Esophagus mucosa (tissue), 1 donor: ENCODE data around the gene SMAD5. TPM values are rescaled to one million over a fixed set of nuclear protein-coding genes. Genes with fewer than 3 reads are reported as not detected.
A peak's percentile ranks its signal among the peaks of the same experiment; 100 is the strongest.

ENCODE experiments used
- ATAC-seq: fragments of 200-7000 bp; cut with Tn5 transposase; one replicate; pipeline ENCODE4 v1.9.1; 2020
- total RNA-seq: library from RNA; stranded (reverse); gene quantifications from one replicate; pipeline ENCODE4 v1.2.4, GENCODE V29; 2023
- donor health status: DM: yes; HTN: yes; CAD: no.

The SMAD5 gene
- total RNA-seq, result 46.8 TPM

- peak; percentile 95 for ATAC-seq
Observed at GRCh38 chr5:136132557-136133221, at the start of gene SMAD5. TSS of gene SMAD5 (plus strand) at chr5:136132845. CDS start at chr5:136153761, 20,916 bp downstream.

- no peak for ATAC-seq
Observed at GRCh38 chr5:136084698-136085097, 47.9 kb upstream of the SMAD5 start.

DNA sequence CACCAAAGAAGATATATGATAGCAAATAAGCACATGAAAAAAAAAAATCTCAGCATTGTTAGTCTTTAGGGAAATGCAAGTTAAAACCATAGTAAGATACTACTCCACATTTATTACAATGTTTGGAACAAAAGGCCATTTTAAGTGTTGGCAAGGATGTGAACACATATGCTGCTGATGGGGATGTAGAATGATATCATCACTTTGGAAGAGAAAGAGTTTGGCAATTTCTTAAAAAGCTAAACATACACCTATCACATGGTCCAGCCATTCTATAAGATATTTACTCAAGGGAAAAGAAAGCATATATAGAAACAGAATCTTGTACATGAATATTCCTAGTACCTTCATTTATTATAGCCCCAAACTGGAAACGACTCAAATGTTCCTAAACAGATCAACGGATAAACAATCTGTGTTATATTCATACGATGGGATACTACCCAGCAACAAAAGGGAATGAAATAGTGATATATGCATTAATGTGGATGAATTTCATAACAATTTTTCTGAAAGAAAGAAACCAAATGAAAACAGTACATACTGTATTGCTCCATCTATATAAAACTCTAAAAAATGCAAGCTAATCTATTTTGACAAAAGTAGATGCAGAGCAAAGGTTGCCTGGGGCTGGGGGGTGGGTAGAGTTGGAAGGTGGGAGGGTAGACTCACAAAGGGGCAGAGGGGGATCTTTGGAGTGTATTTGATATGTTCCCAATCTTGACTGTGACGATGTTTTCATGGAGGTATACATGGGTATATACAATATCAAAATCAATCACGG, 45.7 kb upstream of the SMAD5 start:
- no peak for ATAC-seq

DNA sequence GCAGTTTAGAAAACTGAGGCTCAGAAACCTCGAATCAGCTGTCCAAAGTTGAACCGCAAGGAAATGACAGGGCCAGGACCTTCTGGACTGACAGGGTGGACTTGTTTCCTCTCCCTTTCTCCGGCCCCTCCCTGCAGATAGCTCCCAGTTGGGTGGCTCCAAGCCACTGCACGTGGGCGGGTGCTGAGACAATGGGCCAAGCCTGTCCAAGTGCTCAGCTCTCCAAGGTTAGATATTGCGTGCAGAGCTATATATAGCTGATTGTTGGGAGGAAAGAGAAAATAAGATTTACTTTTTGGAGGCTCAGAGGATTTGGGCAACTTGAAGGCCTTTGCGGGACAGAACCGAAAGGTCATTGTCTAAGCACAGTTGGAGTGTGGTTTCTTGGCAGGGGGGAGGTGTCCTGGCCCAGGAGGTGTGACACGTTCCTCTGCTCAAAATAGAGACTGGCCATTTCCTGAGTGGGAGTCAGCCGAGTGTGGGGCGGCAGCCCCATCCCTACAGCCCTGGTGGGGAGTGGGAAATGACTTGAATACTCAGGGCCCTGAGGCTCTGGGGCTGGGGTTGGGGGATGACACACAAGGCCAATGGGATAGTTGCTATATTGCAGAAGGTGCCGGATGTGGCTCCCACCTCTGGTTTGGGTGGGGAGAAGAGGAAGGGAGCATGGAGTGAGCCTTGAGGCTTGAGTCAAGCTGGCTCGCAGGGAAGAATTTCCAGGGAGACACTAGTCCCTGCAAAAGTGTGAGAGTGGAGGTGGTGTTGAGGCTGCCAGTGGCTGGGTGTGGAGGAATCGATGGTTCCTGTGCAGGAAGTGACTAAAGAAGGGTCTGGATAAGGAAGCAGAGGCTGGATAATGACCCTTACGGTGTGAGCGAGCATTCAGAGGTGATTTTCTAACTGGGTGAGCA, 44.4 kb upstream of the SMAD5 start:
- ATAC-seq, result peak; percentile 99

- no peak for ATAC-seq
Observed at GRCh38 chr5:136089791-136090190, 42.9 kb upstream of the SMAD5 start.

- no peak for ATAC-seq
Observed at GRCh38 chr5:136090319-136090718, 42.3 kb upstream of the SMAD5 start.

DNA sequence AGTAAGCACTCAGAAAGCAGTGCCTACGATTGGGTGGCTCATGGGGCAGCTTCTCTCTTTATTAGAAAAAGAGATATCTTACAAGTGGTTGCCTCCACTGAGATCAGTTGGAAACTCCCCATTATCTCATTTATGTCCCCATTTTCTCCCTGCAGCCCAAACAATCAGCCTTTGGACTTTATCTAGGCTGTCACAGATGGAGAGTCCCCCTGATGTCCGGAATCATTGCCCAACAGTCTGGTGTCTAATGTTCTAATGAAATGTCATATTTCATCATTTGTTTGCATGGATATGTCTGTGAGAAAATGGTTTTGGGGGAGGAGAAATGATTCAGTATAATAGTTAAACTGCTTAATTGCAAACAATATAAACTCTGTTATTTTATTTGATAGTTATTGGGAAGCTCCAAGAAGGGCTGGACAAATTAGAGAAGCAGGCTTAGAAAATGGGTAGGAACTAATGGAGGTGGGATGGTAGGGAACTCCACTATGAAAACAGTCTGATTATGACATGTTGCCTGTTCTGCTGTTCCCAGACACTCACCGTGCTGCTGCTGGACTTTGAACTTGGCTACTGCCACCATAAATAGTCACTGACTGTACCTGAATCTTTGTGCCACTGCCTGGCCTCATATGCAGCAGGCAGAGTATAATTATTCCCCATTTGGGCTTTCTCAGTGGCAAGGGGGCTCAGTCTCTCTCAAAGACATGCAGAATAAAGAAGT, 38.3 kb upstream of the SMAD5 start:
- no peak for ATAC-seq

- peak; percentile 28 for ATAC-seq
Observed at GRCh38 chr5:136094913-136095641, 37.6 kb upstream of the SMAD5 start.

- no peak for ATAC-seq
Observed at GRCh38 chr5:136098176-136098575, 34.5 kb upstream of the SMAD5 start.

GRCh38 chr5:136099870-136100269, 32.8 kb upstream of the SMAD5 start:
- ATAC-seq, result no peak

- ATAC-seq, result no peak
Observed at GRCh38 chr5:136101884-136102283, 30.8 kb upstream of the SMAD5 start.

- no peak for ATAC-seq
Observed at GRCh38 chr5:136103118-136103517, 29.5 kb upstream of the SMAD5 start.

DNA sequence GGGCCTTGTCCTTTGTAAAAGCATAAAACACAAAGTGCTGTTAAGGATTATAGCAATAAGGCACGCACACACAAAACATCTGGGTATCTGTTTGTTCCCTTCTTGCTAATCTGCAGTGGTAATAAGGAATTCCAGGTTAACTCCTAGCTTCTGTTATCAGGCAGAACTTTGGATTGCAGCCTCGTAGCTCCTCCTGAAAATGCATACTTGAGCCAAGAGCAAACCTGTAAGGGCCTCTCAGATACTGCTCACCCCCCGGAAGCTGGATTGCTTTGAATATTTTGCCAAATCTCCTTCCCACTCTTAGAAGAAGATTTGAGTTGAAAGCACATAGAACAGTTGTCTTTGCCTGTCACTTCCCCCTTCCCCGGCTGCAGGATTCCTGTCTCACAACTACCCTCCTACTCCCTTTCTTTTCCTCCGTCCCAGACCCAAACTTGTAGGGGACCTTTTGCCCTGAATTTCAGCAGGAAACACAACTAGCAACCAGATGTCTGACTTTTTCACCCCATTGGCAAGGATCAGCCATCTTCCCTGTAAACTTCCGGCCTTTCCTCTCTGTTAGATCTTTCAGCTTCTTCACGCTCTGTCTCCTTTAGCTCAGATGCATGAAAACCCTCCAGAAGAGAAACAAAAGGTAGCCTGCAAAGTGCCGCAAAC, 28.2 kb upstream of the SMAD5 start:
- ATAC-seq, result no peak

DNA sequence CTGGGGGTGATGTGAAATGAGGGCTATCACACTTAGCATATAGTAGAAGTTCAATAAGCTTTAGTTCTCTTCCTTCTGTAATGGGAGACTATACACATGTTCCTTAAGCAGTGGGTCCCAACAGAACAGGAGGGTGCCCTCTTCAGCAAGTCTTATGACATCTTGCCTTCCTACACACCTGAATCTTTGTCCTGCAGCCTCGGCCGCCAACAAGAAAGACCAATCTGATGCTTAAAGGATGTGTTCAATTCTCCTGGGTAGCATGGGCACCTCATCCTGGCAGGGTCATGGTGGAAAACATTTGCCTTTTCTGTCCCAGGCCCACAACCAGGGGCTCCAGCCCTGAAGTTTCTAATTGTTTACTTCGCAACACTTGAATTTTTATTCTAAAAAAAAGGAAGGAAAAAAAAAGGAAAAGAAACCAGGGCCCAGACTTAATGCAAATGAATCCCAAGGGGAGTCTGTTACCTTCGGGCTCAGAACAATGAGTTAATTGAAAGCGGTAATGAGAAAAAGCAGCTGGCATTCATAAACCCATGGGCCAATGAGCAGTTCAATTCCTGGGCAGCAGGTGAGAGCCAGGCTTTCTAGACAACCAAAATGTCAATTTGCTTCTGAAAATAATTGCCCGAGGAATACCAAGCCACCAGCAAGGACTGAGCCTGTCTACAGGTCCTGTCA, 26.2 kb upstream of the SMAD5 start:
- ATAC-seq, result no peak

DNA sequence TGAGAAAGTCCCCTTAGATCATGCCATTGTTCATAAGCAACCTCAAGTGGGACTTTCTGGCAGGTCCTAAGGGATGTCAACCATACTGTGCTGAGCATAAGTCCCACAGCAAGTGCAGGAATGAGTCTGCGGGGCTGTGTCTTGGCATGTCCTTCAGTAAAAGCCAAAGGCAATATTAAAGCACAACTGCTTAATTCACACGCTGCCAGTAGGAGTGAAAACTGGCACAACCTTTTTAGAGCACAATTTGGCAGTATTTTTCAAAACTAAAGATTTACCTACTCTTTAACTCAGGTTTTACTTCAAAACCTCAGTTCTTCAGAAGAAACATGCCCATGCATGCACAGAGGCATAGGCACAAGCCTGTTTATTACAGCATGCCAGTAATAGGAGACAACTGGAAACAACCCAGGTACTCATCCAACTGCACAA, 24.4 kb upstream of the SMAD5 start:
- peak; percentile 81 for ATAC-seq

- no peak for ATAC-seq
Observed at GRCh38 chr5:136108766-136109165, 23.9 kb upstream of the SMAD5 start.

- ATAC-seq, result no peak
Observed at GRCh38 chr5:136109453-136110135, 23.1 kb upstream of the SMAD5 start.

- ATAC-seq, result no peak
Observed at GRCh38 chr5:136113606-136114005, 19.0 kb upstream of the SMAD5 start.

DNA sequence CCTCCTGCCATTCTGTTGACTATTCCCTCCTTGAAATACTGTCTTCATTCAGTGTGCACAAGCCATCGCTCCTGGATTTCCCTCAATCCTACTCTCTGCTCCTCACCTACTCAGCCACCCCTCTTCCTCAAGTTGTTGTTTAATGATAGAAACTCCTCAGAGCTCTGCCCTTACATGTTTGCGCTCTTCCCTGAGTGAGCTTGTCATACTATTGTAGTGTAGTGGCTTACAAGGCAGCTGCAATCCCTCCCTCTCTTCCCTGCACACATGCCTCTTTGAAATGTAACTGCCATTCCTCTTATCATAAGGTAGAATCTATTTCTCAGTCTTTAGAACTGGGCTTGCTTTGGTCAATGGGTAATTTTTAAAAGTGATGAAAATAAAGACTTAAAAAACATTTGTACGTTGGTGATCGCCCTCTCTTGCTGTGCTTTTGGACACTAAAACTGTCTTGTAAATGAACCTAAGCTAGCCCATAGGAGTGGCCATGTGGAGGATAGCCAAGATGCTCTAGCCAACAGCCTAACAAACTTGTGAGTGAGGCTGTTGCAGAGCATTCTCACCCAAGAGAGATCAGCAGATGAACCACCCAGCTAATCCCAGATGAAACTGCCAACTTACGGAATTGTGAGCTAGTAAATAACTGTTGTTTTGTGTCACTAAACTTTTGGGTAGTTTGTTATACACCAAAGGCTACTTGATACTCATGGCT, 18.1 kb upstream of the SMAD5 start:
- peak; percentile 83 for ATAC-seq
